ENCODE data around the gene MCC. TPM values are rescaled to one million over a fixed set of nuclear protein-coding genes. Genes with fewer than 3 reads are reported as not detected.
A peak's percentile ranks its signal among the peaks of the same experiment; 100 is the strongest.

Gene MCC
- total and polyA plus RNA-seq, 9 donors, result 29.8 to 262 (median 108) TPM

- TF ChIP-seq POLR2A (IDR thresholded peaks at IDR 0.05), result no peak
- no peak for TF ChIP-seq EP300 (IDR thresholded peaks at IDR 0.05)
- TF ChIP-seq CTCF (IDR thresholded peaks at IDR 0.05), result no peak
- Histone ChIP-seq H3K27me3 (no peaks in the 10 kb centered on the region), H3K27ac (peak overlapping the region in 1 of 2 donors; percentile 27), H3K4me1 (ENCODE audit: insufficient read depth) (peaks cover 8% of the 10 kb centered on the region), H3K4me3 (no peak overlapping the region), H3K36me3 (no peaks in the 10 kb centered on the region), H3K9me3 (no peaks in the 10 kb centered on the region)
- intact Hi-C loops (cut with DNase I), result no loop called here
- DNase-seq, result peak in 2 of 5 donors; percentile 43 to 54
- WGBS, 3 donors, result 15 to 23% (median 19%) methylated on average over 9 of the region's 9 CpGs
Observed at GRCh38 chr5:113050721-113051382, 437.4 kb downstream of the MCC start.

- Histone ChIP-seq H3K4me1 (ENCODE audit: insufficient read depth) (peaks cover 11% of the 10 kb centered on the region), H3K36me3 (no peaks in the 10 kb centered on the region), H3K4me3 (no peak overlapping the region), H3K27ac (no peak overlapping the region), H3K9me3 (no peaks in the 10 kb centered on the region), H3K27me3 (no peaks in the 10 kb centered on the region)
- intact Hi-C loops (cut with DNase I), result no loop called here
- DNase-seq, result peak in 1 of 5 donors; percentile 20
- WGBS, 3 donors, result 92 to 96% (median 94%) methylated on average over 10 of the region's 10 CpGs
- TF ChIP-seq POLR2A (IDR thresholded peaks at IDR 0.05), result no peak
- TF ChIP-seq CTCF (IDR thresholded peaks at IDR 0.05), result no peak
- no peak for TF ChIP-seq EP300 (IDR thresholded peaks at IDR 0.05)
Observed at GRCh38 chr5:113048931-113049330, 439.3 kb downstream of the MCC start.

- no peak for TF ChIP-seq EP300 (IDR thresholded peaks at IDR 0.05)
- TF ChIP-seq POLR2A (IDR thresholded peaks at IDR 0.05), result no peak
- no peak for TF ChIP-seq CTCF (IDR thresholded peaks at IDR 0.05)
- Histone ChIP-seq H3K4me1 (ENCODE audit: insufficient read depth) (peaks cover 17% of the 10 kb centered on the region), H3K27ac (peak overlapping the region; percentile 50 to 64), H3K9me3 (no peaks in the 10 kb centered on the region), H3K4me3 (no peak overlapping the region), H3K27me3 (no peaks in the 10 kb centered on the region), H3K36me3 (no peaks in the 10 kb centered on the region)
- DNase-seq, result peak in 1 of 5 donors; percentile 49
- WGBS, 3 donors, result 17 to 40% (median 25%) methylated on average over 11 of the region's 11 CpGs
- intact Hi-C loops (cut with DNase I), result no loop called here
Observed at GRCh38 chr5:113047733-113048652, 440.3 kb downstream of the MCC start.

GRCh38 chr5:113047234-113047633 lies 441.0 kb downstream of the MCC start:
- intact Hi-C loops (cut with DNase I), result no loop called here
- TF ChIP-seq CTCF (IDR thresholded peaks at IDR 0.05) (no peak), EP300 (IDR thresholded peaks at IDR 0.05) (no peak), POLR2A (IDR thresholded peaks at IDR 0.05) (no peak)
- Histone ChIP-seq H3K4me1 (ENCODE audit: insufficient read depth) (peaks cover 14% of the 10 kb centered on the region), H3K4me3 (no peak overlapping the region), H3K27ac (peak overlapping the region in 1 of 2 donors; percentile 64), H3K9me3 (no peaks in the 10 kb centered on the region), H3K36me3 (no peaks in the 10 kb centered on the region), H3K27me3 (no peaks in the 10 kb centered on the region)
- 23 to 37% (median 24%) methylated on average over 2 of the region's 2 CpGs for WGBS, 3 donors
- peak in 3 of 5 donors; percentile 54 to 72 (median 56) for DNase-seq

All from ovary (tissue), 9 donors.